ENCODE measurements around the gene PDE4C. TPM values are rescaled to one million over a fixed set of nuclear protein-coding genes. Genes with fewer than 3 reads are reported as not detected.
"Not testable (repeated sequence)": the region's sequence is repeated elsewhere in the genome, so short reads cannot be mapped to it uniquely, and the experiment has no call there.

PDE4C gene
- total and polyA plus RNA-seq, 2 experiments from 2014 or later: 0.10 to 0.43 TPM

DNA sequence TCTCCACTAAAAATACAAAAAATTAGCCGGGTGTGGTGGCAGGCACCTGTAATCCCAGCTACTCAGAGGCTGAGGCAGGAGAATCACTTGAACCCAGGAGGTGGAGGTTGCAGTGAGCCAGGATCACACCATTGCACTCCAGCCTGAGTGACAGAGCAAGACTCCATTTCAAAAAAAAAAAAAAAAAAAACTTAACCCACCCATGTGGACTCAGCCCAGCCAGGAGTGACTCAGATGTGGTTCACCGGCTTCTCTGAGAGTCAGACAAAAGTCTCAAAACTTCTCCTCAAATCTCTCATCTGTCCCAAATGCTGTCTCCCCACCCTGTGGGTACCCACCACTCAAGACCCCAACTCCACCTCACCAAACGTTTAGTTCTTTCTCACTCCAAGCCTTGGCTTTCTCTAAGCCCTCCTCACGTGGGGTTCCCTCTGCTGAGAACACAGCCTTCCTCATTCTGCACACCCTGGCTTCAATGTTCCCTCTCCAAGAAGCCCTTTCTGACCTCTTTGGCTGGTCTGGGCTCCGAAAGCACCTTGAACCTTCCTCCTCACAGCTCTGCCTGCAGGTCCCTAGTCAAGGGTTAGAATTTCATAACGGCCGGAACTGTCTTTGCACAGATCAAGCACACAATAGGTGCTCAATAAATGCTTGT lies 11.3 kb downstream of the PDE4C start:
- no peak for DNase-seq (ENCODE audit: low spot score)
- no peak overlapping the region for H3K27ac ChIP-seq
- no peaks in the 10 kb centered on the region for H3K27me3 ChIP-seq
- no peaks in the 10 kb centered on the region for H3K9me3 ChIP-seq (ENCODE audit: low read depth)
- H3K4me2 ChIP-seq: no peak overlapping the region
- no peaks in the 10 kb centered on the region for H3K4me1 ChIP-seq (ENCODE audit: insufficient read depth)
- no peaks in the 10 kb centered on the region for H3K79me2 ChIP-seq
- H4K20me1 ChIP-seq (ENCODE audit: insufficient read depth, poor library complexity, severe bottlenecking): no peaks in the 10 kb centered on the region
- H3K9me2 ChIP-seq (replicated peaks; ENCODE audit: insufficient read depth): no peaks in the 10 kb centered on the region
- H3K4me3 ChIP-seq: no peak overlapping the region
- no peak for TF ChIP-seq EZH2phosphoT487 (IDR thresholded peaks at IDR 0.05; ENCODE audit: low read depth, severe bottlenecking, unreplicated experiment)
- TF ChIP-seq EZH2 (IDR thresholded peaks at IDR 0.05; ENCODE audit: borderline replicate concordance): no peak
- TF ChIP-seq, protein P1, sequence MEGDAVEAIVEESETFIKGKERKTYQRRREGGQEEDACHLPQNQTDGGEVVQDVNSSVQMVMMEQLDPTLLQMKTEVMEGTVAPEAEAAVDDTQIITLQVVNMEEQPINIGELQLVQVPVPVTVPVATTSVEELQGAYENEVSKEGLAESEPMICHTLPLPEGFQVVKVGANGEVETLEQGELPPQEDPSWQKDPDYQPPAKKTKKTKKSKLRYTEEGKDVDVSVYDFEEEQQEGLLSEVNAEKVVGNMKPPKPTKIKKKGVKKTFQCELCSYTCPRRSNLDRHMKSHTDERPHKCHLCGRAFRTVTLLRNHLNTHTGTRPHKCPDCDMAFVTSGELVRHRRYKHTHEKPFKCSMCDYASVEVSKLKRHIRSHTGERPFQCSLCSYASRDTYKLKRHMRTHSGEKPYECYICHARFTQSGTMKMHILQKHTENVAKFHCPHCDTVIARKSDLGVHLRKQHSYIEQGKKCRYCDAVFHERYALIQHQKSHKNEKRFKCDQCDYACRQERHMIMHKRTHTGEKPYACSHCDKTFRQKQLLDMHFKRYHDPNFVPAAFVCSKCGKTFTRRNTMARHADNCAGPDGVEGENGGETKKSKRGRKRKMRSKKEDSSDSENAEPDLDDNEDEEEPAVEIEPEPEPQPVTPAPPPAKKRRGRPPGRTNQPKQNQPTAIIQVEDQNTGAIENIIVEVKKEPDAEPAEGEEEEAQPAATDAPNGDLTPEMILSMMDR (IDR thresholded peaks at IDR 0.05; ENCODE audit: poor library complexity): no peak
- no peak overlapping the region for H2AFZ ChIP-seq
- H3K36me3 ChIP-seq (replicated peaks; ENCODE audit: insufficient read depth, low read depth): no peaks in the 10 kb centered on the region
- WGBS (ENCODE audit: low lambda C conversion rate, missing lambda C conversion rate): 77% methylated on average over 7 of the region's 7 CpGs

DNA sequence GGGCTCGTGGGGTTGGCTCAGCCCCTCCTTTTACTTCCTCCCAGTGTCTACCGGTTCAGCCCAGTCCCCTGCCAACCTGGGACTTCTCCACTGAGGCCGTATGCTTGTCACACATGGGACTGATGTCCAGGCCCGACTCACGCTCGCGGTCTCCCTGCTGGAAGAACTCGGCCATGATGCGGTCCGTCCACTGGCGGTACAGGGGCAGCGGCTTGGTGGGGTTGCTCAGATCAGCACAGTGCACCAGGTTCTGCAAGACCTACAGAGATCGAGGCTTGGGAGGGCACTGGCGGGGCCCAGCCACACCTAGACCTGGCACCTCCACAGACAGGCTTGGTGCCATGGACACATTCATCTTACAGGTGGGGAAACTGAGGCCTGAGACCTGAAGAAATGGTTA lies 14.6 kb downstream of the PDE4C start:
- Histone ChIP-seq H4K20me1 (ENCODE audit: insufficient read depth, poor library complexity, severe bottlenecking) (no peaks in the 10 kb centered on the region), H3K36me3 (replicated peaks; ENCODE audit: insufficient read depth, low read depth) (no peaks in the 10 kb centered on the region), H3K79me2 (no peaks in the 10 kb centered on the region), H3K4me3 (no peak overlapping the region), H3K4me1 (ENCODE audit: insufficient read depth) (no peaks in the 10 kb centered on the region), H3K27ac (no peak overlapping the region), H2AFZ (no peak overlapping the region), H3K4me2 (no peak overlapping the region), H3K9me3 (ENCODE audit: low read depth) (no peaks in the 10 kb centered on the region), H3K27me3 (no peaks in the 10 kb centered on the region), H3K9me2 (replicated peaks; ENCODE audit: insufficient read depth) (no peaks in the 10 kb centered on the region)
- 91% methylated on average over 14 of the region's 14 CpGs for WGBS (ENCODE audit: low lambda C conversion rate, missing lambda C conversion rate)
- TF ChIP-seq, protein P1 (IDR thresholded peaks at IDR 0.05; ENCODE audit: poor library complexity): no peak
- TF ChIP-seq EZH2phosphoT487 (IDR thresholded peaks at IDR 0.05; ENCODE audit: low read depth, severe bottlenecking, unreplicated experiment) (no peak), EZH2 (IDR thresholded peaks at IDR 0.05; ENCODE audit: borderline replicate concordance) (no peak)
- no peak for DNase-seq (ENCODE audit: low spot score)

DNA sequence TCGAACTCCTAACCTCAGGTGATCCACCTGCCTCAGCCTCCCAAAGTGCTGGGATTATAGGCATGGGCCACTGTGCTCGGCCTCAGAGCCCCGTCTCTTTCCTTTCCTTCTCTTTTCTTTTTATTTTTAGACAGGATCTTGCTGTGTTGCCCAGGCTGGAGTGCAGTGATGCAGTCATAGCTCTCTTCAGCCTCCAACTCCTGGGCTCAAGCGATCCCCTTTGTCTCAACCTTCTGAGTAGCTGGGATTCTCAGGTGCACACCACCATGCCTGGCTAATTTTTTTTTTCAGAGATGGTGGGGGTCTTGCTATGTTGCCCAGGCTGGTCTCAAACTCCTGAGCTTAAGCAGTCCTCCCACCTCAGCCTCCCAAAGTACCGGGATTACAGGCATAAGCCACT lies 16.3 kb downstream of the PDE4C start:
- not testable (repeated sequence) for DNase-seq (ENCODE audit: low spot score); H2AFZ ChIP-seq; H3K79me2 ChIP-seq; H3K4me3 ChIP-seq; H3K4me2 ChIP-seq; H3K9me2 ChIP-seq (replicated peaks; ENCODE audit: insufficient read depth); H4K20me1 ChIP-seq (ENCODE audit: insufficient read depth, poor library complexity, severe bottlenecking); H3K9me3 ChIP-seq (ENCODE audit: low read depth); H3K27ac ChIP-seq; H3K27me3 ChIP-seq; H3K4me1 ChIP-seq (ENCODE audit: insufficient read depth); H3K36me3 ChIP-seq (replicated peaks; ENCODE audit: insufficient read depth, low read depth)
- WGBS (ENCODE audit: low lambda C conversion rate, missing lambda C conversion rate): 91% methylated on average over 5 of the region's 5 CpGs

DNA sequence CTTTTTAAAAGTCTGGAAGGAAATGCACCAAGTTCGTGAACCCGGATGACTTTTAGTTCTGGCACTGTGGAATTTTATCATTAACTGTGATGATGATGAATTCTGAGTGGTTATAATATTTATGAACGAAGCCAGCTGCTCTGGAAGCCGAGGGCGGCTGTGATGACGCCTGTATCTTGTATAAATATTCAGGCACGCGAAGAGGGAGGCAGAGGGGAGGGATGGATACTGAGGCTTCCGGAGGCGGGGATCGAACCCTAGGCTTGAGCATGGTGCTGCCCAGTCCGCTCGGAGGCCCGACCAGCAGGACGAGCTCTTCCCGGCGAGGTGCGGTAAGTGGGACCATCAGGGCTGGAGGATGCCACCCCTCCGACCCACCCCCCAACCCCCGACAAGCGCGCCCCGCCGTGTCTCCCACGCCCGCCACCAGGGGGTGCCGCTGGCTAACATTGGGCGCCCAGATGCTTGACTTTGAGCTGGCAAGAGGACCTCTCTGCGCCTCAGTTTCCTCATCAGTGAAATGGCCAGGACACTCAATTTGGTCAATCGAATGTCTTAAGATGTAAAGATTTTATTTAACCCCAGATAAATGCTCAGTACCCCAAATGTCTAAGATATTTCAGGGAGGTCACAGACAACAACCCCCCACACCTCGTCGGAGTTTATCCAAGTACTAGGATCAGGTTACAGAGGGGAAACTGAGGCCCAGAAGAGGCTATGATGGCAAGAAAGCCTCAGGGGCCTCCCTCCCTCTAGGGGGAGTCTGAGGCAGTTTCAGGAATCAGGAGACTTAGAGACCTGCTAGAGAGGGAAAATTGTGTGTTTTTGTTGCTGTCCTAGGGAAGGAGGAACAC lies 17.9 kb downstream of the PDE4C start:
- Histone ChIP-seq H3K4me2 (no peak overlapping the region), H3K9me3 (ENCODE audit: low read depth) (no peaks in the 10 kb centered on the region), H3K27ac (no peak overlapping the region), H3K36me3 (replicated peaks; ENCODE audit: insufficient read depth, low read depth) (no peaks in the 10 kb centered on the region), H3K4me1 (ENCODE audit: insufficient read depth) (peaks cover 4% of the 10 kb centered on the region), H3K4me3 (no peak overlapping the region), H2AFZ (no peak overlapping the region), H4K20me1 (ENCODE audit: insufficient read depth, poor library complexity, severe bottlenecking) (no peaks in the 10 kb centered on the region), H3K79me2 (no peaks in the 10 kb centered on the region), H3K9me2 (replicated peaks; ENCODE audit: insufficient read depth) (no peaks in the 10 kb centered on the region), H3K27me3 (no peaks in the 10 kb centered on the region)
- WGBS (ENCODE audit: low lambda C conversion rate, missing lambda C conversion rate): 42% methylated on average over 25 of the region's 32 CpGs
- DNase-seq (ENCODE audit: low spot score): no peak
- TF ChIP-seq EZH2phosphoT487 (IDR thresholded peaks at IDR 0.05; ENCODE audit: low read depth, severe bottlenecking, unreplicated experiment): no peak
- TF ChIP-seq, protein P1 (IDR thresholded peaks at IDR 0.05; ENCODE audit: poor library complexity): peak; percentile 60
- no peak for TF ChIP-seq EZH2 (IDR thresholded peaks at IDR 0.05; ENCODE audit: borderline replicate concordance)

All from hepatocyte (in vitro differentiated cells).